Measurements from ENCODE around the gene AFP. TPM values are rescaled to one million over a fixed set of nuclear protein-coding genes. Genes with fewer than 3 reads are reported as not detected.

The AFP gene
- total RNA-seq, 2 experiments from 2014 or later, result not detected

DNA sequence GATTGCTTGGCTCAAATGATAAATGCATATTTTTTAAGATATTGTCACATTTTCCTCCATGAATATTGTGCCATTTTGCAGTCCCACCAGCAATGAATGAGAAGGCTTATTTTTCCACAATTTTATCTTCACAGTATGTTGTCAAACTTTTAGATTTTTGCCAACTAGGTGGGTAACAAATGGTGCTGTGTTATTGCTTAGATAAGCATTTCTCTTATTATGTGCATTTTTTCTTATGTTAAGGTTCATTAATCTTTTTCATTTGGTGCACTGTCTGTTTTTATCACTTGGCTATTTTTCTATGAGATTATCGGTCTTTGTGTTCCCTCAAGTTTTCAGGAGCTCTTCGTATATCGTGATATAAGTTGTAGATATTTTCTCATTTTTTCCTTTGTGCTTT lies 32.1 kb downstream of the AFP start:
- Histone ChIP-seq H3K36me3 (ENCODE audit: insufficient read depth, low read length) (no peaks in the 10 kb centered on the region), H3K79me2 (ENCODE audit: insufficient read depth, low read depth, low read length) (no peaks in the 10 kb centered on the region), H3K9me2 (ENCODE audit: insufficient read depth, low read length) (no peaks in the 10 kb centered on the region), H3K27ac (ENCODE audit: low read depth, low read length, poor library complexity, severe bottlenecking) (no peak overlapping the region), H3K4me3 (ENCODE audit: low read depth, low read length, poor library complexity, severe bottlenecking) (no peak overlapping the region), H3K9me3 (ENCODE audit: low read length) (no peaks in the 10 kb centered on the region), H2AFZ (ENCODE audit: low read length) (no peak overlapping the region), H3K4me1 (ENCODE audit: insufficient read depth, low read length, poor library complexity, severe bottlenecking) (no peaks in the 10 kb centered on the region), H3K4me2 (ENCODE audit: low read length) (no peak overlapping the region), H4K20me1 (ENCODE audit: insufficient read depth, low read length) (no peaks in the 10 kb centered on the region)
- TF ChIP-seq, protein P1, sequence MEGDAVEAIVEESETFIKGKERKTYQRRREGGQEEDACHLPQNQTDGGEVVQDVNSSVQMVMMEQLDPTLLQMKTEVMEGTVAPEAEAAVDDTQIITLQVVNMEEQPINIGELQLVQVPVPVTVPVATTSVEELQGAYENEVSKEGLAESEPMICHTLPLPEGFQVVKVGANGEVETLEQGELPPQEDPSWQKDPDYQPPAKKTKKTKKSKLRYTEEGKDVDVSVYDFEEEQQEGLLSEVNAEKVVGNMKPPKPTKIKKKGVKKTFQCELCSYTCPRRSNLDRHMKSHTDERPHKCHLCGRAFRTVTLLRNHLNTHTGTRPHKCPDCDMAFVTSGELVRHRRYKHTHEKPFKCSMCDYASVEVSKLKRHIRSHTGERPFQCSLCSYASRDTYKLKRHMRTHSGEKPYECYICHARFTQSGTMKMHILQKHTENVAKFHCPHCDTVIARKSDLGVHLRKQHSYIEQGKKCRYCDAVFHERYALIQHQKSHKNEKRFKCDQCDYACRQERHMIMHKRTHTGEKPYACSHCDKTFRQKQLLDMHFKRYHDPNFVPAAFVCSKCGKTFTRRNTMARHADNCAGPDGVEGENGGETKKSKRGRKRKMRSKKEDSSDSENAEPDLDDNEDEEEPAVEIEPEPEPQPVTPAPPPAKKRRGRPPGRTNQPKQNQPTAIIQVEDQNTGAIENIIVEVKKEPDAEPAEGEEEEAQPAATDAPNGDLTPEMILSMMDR (conservative IDR thresholded peaks at IDR 0.05; ENCODE audit: low read length), result no peak
- no peak for TF ChIP-seq EZH2phosphoT487 (IDR thresholded peaks at IDR 0.05; ENCODE audit: borderline replicate concordance, low read depth, low read length)
- POLR2A ChIA-PET, result interaction anchor here (1.4 to 1.5 kb wide), 2 partner anchors 30 to 185 kb away, joined by 3 to 4 read pairs; no protein-coding TSS in a partner anchor
- no peak for DNase-seq (ENCODE audit: low spot score)
- intact Hi-C loops (cut with micrococcal nuclease; ENCODE audit: unreplicated experiment), result no loop called here
- CTCF ChIA-PET (ENCODE audit: unreplicated experiment), result no interaction called here
- BruUV-seq (replicated peaks), result no TSS peak

DNA sequence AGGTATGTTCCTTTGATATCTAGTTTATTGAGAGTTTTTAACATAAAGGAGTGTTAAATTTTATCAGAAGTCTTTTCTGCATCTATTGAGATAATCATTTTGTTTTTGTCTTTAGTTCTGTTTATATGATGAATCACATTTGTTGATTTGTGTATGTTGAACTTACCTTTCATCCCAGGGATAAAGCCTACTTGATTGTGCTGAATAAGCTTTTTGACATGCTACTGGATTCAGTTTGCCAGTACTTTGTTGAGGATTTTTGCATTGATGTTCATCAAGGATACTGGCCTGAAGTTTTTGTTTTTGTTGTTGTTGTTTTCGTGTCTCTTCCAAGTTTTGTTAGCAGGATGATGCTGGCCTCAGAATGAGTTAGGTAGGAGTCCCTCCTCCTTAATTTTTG lies 34.7 kb downstream of the AFP start:
- H3K79me2 ChIP-seq (ENCODE audit: insufficient read depth, low read depth, low read length), result no peaks in the 10 kb centered on the region
- no peak overlapping the region for H2AFZ ChIP-seq (ENCODE audit: low read length)
- H3K4me1 ChIP-seq (ENCODE audit: insufficient read depth, low read length, poor library complexity, severe bottlenecking), result no peaks in the 10 kb centered on the region
- no peaks in the 10 kb centered on the region for H3K9me3 ChIP-seq (ENCODE audit: low read length)
- no peak for TF ChIP-seq EZH2phosphoT487 (IDR thresholded peaks at IDR 0.05; ENCODE audit: borderline replicate concordance, low read depth, low read length)
- TF ChIP-seq, protein P1 (conservative IDR thresholded peaks at IDR 0.05; ENCODE audit: low read length), result no peak
- DNase-seq (ENCODE audit: low spot score), result no peak
- no peak overlapping the region for H3K27ac ChIP-seq (ENCODE audit: low read depth, low read length, poor library complexity, severe bottlenecking)
- no peak overlapping the region for H3K4me3 ChIP-seq (ENCODE audit: low read depth, low read length, poor library complexity, severe bottlenecking)
- H3K9me2 ChIP-seq (ENCODE audit: insufficient read depth, low read length), result no peaks in the 10 kb centered on the region
- ChIA-PET CTCF (ENCODE audit: unreplicated experiment) (no interaction called here), POLR2A (no interaction called here)
- H3K4me2 ChIP-seq (ENCODE audit: low read length), result no peak overlapping the region
- intact Hi-C loops (cut with micrococcal nuclease; ENCODE audit: unreplicated experiment), result no loop called here
- H3K36me3 ChIP-seq (ENCODE audit: insufficient read depth, low read length), result no peaks in the 10 kb centered on the region
- BruUV-seq (replicated peaks), result no TSS peak
- H4K20me1 ChIP-seq (ENCODE audit: insufficient read depth, low read length), result no peaks in the 10 kb centered on the region

GRCh38 chr4:73477176-73477575 lies 41.2 kb downstream of the AFP start:
- Histone ChIP-seq H3K36me3 (ENCODE audit: insufficient read depth, low read length) (no peaks in the 10 kb centered on the region), H3K9me2 (ENCODE audit: insufficient read depth, low read length) (no peaks in the 10 kb centered on the region), H3K4me1 (ENCODE audit: insufficient read depth, low read length, poor library complexity, severe bottlenecking) (no peaks in the 10 kb centered on the region), H2AFZ (ENCODE audit: low read length) (no peak overlapping the region), H3K9me3 (ENCODE audit: low read length) (no peaks in the 10 kb centered on the region), H3K79me2 (ENCODE audit: insufficient read depth, low read depth, low read length) (no peaks in the 10 kb centered on the region), H3K27ac (ENCODE audit: low read depth, low read length, poor library complexity, severe bottlenecking) (no peak overlapping the region), H3K4me3 (ENCODE audit: low read depth, low read length, poor library complexity, severe bottlenecking) (no peak overlapping the region), H3K4me2 (ENCODE audit: low read length) (no peak overlapping the region), H4K20me1 (ENCODE audit: insufficient read depth, low read length) (no peaks in the 10 kb centered on the region)
- ChIA-PET CTCF (ENCODE audit: unreplicated experiment) (no interaction called here), POLR2A (no interaction called here)
- no TSS peak for BruUV-seq (replicated peaks)
- no peak for TF ChIP-seq EZH2phosphoT487 (IDR thresholded peaks at IDR 0.05; ENCODE audit: borderline replicate concordance, low read depth, low read length)
- TF ChIP-seq, protein P1 (conservative IDR thresholded peaks at IDR 0.05; ENCODE audit: low read length), result no peak
- intact Hi-C loops (cut with micrococcal nuclease; ENCODE audit: unreplicated experiment), result no loop called here
- no peak for DNase-seq (ENCODE audit: low spot score)

All from OCI-LY7 (cell line).